Stromal cell of bone marrow (primary cell): ENCODE results near the gene HMGCR.

Experiments used
- DNase-seq: peaks from one replicate; pipeline ENCODE4 v3.0.0-alpha.2; 2012; ENCODE audit warnings: low read depth

HMGCR gene

DNA sequence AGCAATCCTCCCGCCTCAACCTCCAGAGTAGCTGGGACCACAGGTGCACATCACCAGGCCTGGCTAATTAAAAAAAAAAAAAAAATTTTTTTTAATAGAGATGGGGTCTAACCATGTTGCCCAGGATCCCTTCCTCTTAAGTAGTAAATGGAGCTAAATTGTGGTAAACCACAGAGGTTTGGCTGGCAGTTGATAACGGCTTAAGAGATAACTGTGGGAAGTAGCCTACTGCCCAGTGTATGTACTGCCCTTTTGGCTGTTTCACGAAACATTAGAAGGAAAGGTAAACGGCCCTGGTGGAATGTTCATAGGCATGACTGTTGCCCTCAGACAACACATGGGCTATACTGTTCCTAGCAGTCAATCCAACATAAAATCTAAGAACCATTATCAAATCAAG, 44.4 kb downstream of the HMGCR start:
- DNase-seq = no peak

DNA sequence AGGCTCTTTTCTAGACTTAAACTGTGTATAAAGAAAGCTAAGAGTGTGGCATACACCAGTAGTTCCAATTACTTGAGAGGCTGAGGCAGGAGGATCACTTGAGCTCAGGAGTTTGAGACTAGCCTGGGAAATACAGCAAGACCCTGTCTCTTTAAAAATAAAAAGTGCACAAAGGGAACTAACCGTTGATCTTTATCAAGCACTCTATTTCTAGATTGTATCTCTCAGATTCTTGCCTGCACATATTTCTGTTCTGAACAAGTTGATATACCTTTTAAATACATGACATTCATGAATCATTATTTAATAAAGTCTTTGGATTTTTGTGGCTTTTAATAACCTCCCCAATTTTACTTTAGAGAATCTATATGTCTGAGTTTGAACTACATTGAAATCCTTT, 47.2 kb downstream of the HMGCR start:
- no peak for DNase-seq

DNA sequence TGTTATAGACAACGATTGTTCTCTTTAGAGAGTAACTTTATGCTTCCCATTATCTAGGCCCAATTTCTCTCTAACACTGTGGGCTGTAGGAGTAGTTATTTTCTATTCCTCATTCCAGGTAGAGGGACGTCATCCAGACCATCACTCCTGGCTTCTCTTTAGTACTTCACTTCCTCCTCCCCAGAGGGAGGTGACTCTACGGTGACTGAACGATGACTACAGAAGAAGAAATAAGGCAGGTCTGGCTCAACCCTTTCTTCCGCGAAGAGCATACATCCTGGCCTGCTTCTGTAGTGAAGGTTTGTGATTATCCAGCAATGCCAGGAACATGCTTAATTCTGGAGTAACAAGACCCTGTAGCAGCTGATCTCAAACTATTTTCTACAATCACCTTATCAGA, 50.8 kb downstream of the HMGCR start:
- DNase-seq = no peak

DNA sequence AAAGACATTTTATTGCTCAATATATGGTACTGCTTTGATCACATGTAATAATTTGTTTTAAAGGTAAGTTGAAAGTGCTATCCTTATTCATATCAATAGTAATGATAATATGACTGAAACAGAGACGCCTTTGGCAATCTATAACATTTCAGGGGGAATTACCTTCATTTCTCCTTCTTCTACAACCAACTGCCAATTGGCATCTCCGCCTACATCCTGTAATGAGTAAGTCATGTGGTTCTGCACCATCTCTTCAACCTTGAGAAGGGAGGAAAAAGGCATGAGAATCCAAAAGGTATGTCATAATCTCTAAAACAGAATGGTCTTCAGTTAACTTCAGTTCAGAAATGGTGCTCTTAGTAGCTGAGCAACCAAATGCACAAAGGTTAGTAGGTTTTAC, 52.4 kb downstream of the HMGCR start:
- DNase-seq = no peak

DNA sequence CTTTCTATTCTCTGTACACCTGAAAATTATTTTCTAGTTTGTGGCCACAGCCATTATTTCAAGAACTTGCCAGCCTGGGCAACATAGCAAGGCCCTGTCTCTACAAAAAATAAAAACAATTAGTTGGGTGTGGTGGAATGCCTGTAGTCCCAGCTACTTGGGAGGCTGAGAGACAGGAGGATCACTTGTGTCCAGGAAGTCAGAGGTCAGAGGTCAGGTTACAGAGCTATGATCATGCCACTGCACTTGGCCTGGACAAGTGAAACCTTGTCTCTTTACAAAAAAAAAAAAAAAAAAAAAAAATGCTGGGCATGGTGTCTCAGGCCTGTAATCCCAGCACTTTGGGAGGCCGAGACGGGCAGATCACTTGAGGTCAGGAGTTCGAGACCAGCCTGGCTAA, 58.3 kb downstream of the HMGCR start:
- no peak for DNase-seq

DNA sequence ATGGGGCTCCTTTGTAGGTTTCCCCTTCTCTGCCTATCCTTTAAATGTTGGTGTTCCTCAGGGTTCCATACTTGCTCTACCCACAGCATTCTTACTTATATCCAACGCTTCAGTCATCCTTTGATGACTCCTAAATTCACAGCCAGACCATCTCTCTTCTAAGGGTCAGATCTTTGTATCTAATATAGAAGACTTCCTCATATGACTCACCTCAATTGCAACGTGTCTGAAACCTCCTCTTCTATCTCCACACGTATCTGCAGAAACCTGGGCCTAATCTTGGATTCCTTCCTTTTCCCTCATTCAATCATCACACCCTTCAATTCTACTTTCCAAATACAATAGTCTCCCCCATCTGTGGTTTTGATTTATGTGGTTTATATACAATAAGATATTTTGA, 68.3 kb downstream of the HMGCR start:
- no peak for DNase-seq
